Stimulated activated CD4-positive, alpha-beta T cell treated with anti-CD3 and anti-CD28 coated beads, Interleukin-1b, Interleukin-23, amount 100 ng/mL, for 48 hours (primary cell): ENCODE results near the gene BACH2.

ENCODE experiments used
- DNase-seq: peaks from one replicate; pipeline ENCODE4 v3.0.0-alpha.2; 2020

BACH2 gene

GRCh38 chr6:89954721-89955148 lies 341.9 kb downstream of the BACH2 start:
- no peak for DNase-seq

GRCh38 chr6:89952686-89953085 lies 344.0 kb downstream of the BACH2 start:
- peak; percentile 58 for DNase-seq

- DNase-seq = no peak
Observed at GRCh38 chr6:89952105-89952671, 344.5 kb downstream of the BACH2 start.

- no peak for DNase-seq
Observed at GRCh38 chr6:89951574-89952104, 345.0 kb downstream of the BACH2 start.

GRCh38 chr6:89950879-89951391 lies 345.7 kb downstream of the BACH2 start:
- DNase-seq = no peak

GRCh38 chr6:89950446-89950845 lies 346.2 kb downstream of the BACH2 start:
- DNase-seq = no peak

GRCh38 chr6:89948876-89949275 lies 347.8 kb downstream of the BACH2 start:
- DNase-seq = no peak

- no peak for DNase-seq
Observed at GRCh38 chr6:89944826-89945407, 351.7 kb downstream of the BACH2 start.

- DNase-seq = no peak
Observed at GRCh38 chr6:89944181-89944755, 352.4 kb downstream of the BACH2 start.

GRCh38 chr6:89942601-89943000 lies 354.0 kb downstream of the BACH2 start:
- DNase-seq = no peak

GRCh38 chr6:89941763-89942497 lies 354.7 kb downstream of the BACH2 start:
- no peak for DNase-seq

- no peak for DNase-seq
Observed at GRCh38 chr6:89941031-89941762, 355.4 kb downstream of the BACH2 start.

GRCh38 chr6:89940225-89941027 lies 356.2 kb downstream of the BACH2 start:
- peak; percentile 58 for DNase-seq

GRCh38 chr6:89939144-89939543 lies 357.5 kb downstream of the BACH2 start:
- DNase-seq = no peak

GRCh38 chr6:89938014-89938413 lies 358.6 kb downstream of the BACH2 start:
- DNase-seq = no peak

- DNase-seq = no peak
Observed at GRCh38 chr6:89936177-89936576, 360.5 kb downstream of the BACH2 start.

- DNase-seq = no peak
Observed at GRCh38 chr6:89934685-89935366, 361.8 kb downstream of the BACH2 start.

GRCh38 chr6:89932245-89932802 lies 364.3 kb downstream of the BACH2 start:
- DNase-seq = no peak

- no peak for DNase-seq
Observed at GRCh38 chr6:89930789-89931188, 365.9 kb downstream of the BACH2 start.

- peak; percentile 48 for DNase-seq
Observed at GRCh38 chr6:89928604-89929003, 368.0 kb downstream of the BACH2 start.
